K562 (cell line): ENCODE measurements around the gene ISG20L2.

Experiments
- CBFB ChIP-seq: sonication (generic); formaldehyde crosslinking; IDR thresholded peaks from 2 replicates; pipeline ENCODE4 v1.4.0; 2020; ENCODE audit warnings: mild to moderate bottlenecking, missing genetic modification reagents
- EGR1 ChIP-seq: fragments of 450-650 bp; conservative IDR thresholded peaks from 2 replicates; pipeline ENCODE4 v1.6.1; 2017; ENCODE audit warnings: mild to moderate bottlenecking
- EP300 ChIP-seq: IDR thresholded peaks from 2 replicates; pipeline ENCODE4 v1.6.1; 2012; ENCODE audit warnings: low read length, improper control_type of control experiment
- HDAC2 ChIP-seq: fragments of 450-650 bp; IDR thresholded peaks from 2 replicates; pipeline ENCODE4 v1.6.1; 2016; ENCODE audit warnings: mild to moderate bottlenecking
- JUND ChIP-seq, 2 experiments: IDR thresholded peaks; 2 replicates in 1 of 2; 3 replicates in 1 of 2; pipeline ENCODE4 v1.6.1; 2011; ENCODE audit warnings: borderline replicate concordance in 2 of 2, low read depth in 2 of 2, low read length in 2 of 2, improper control_type of control experiment in 1 of 2, missing biosample characterization in 1 of 2, missing genetic modification characterization in 1 of 2, missing genetic modification reagents in 1 of 2
- TCFL5 ChIP-seq: fragments of 250-450 bp; sonication (Bioruptor Pico); conservative IDR thresholded peaks from 2 replicates; pipeline ENCODE4 v1.6.1; 2021; ENCODE audit warnings: mild to moderate bottlenecking, moderate library complexity, matching md5 sums
- TF ChIP-seq, protein P1 (sequence below): fragments of 450-650 bp; IDR thresholded peaks from 2 replicates; pipeline ENCODE4 v1.7.1; 2018; ENCODE audit warnings: mild to moderate bottlenecking, low read depth; ENCODE audit not compliant: partially characterized antibody
- TF ChIP-seq, protein P2 (sequence below): sonication (generic); formaldehyde crosslinking; IDR thresholded peaks from 2 replicates; pipeline ENCODE4 v1.8.0; 2022; ENCODE audit warnings: missing genetic modification reagents, mild to moderate bottlenecking, borderline replicate concordance
- TF ChIP-seq, protein P3 (sequence below): sonication (generic); formaldehyde crosslinking; IDR thresholded peaks from 2 replicates; pipeline ENCODE4 v1.8.0; 2023; ENCODE audit warnings: mild to moderate bottlenecking, missing genetic modification reagents
- TF ChIP-seq, protein P4 (sequence below), 3 experiments: IDR thresholded peaks in 2 of 3; conservative IDR thresholded peaks in 1 of 3; 2 replicates each; pipeline ENCODE4 v1.5.1; 2011 to 2012; ENCODE audit warnings: low read length in 3 of 3, mild to moderate bottlenecking in 3 of 3, control low read depth in 2 of 3, improper control_type of control experiment in 1 of 3, inconsistent platforms in 1 of 3, low read depth in 1 of 3, mixed read lengths in 1 of 3, moderate library complexity in 1 of 3; ENCODE audit not compliant: insufficient read depth in 2 of 3
- TF ChIP-seq, protein P5 (sequence below): sonication (generic); formaldehyde crosslinking; IDR thresholded peaks from 2 replicates; pipeline ENCODE4 v1.4.0; 2020; ENCODE audit warnings: mild to moderate bottlenecking, missing genetic modification reagents

DNA sequence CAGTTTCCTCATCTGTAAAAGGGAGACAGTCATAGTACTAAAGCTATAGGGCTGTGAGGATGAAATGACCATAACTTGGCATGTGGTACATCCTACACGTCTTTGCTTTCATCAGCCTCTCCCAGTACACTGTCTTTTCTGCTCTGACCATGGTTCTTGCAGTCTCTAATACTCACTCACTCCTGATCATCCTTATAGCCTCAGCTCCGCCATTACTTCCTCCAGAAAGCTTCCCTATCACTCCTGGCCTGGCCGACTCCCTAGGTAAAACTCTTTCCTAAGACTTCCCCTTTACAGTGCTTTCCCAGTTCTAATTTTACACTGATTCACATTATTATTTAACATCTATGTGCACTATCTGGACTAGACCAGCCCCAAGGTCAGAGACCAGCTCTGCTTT, 17.3 kb upstream of the ISG20L2 start:
- TF ChIP-seq EGR1 (no peak), JUND (IDR thresholded peaks at IDR 0.05; ENCODE audit: borderline replicate concordance, low read depth, low read length) (no peak), JUND (tag; IDR thresholded peaks at IDR 0.05; ENCODE audit: borderline replicate concordance, low read depth, low read length) (no peak), CBFB (CRISPR knock-in tag) (no peak), HDAC2 (no peak), EP300 (no peak), TCFL5 (CRISPR knock-in tag) (no peak)
- TF ChIP-seq, protein P1, sequence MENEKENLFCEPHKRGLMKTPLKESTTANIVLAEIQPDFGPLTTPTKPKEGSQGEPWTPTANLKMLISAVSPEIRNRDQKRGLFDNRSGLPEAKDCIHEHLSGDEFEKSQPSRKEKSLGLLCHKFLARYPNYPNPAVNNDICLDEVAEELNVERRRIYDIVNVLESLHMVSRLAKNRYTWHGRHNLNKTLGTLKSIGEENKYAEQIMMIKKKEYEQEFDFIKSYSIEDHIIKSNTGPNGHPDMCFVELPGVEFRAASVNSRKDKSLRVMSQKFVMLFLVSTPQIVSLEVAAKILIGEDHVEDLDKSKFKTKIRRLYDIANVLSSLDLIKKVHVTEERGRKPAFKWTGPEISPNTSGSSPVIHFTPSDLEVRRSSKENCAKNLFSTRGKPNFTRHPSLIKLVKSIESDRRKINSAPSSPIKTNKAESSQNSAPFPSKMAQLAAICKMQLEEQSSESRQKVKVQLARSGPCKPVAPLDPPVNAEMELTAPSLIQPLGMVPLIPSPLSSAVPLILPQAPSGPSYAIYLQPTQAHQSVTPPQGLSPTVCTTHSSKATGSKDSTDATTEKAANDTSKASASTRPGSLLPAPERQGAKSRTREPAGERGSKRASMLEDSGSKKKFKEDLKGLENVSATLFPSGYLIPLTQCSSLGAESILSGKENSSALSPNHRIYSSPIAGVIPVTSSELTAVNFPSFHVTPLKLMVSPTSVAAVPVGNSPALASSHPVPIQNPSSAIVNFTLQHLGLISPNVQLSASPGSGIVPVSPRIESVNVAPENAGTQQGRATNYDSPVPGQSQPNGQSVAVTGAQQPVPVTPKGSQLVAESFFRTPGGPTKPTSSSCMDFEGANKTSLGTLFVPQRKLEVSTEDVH: no peak
- TF ChIP-seq, protein P2, sequence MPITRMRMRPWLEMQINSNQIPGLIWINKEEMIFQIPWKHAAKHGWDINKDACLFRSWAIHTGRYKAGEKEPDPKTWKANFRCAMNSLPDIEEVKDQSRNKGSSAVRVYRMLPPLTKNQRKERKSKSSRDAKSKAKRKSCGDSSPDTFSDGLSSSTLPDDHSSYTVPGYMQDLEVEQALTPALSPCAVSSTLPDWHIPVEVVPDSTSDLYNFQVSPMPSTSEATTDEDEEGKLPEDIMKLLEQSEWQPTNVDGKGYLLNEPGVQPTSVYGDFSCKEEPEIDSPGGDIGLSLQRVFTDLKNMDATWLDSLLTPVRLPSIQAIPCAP: no peak
- TF ChIP-seq, protein P3, sequence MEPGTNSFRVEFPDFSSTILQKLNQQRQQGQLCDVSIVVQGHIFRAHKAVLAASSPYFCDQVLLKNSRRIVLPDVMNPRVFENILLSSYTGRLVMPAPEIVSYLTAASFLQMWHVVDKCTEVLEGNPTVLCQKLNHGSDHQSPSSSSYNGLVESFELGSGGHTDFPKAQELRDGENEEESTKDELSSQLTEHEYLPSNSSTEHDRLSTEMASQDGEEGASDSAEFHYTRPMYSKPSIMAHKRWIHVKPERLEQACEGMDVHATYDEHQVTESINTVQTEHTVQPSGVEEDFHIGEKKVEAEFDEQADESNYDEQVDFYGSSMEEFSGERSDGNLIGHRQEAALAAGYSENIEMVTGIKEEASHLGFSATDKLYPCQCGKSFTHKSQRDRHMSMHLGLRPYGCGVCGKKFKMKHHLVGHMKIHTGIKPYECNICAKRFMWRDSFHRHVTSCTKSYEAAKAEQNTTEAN (CRISPR knock-in tag): no peak
- TF ChIP-seq, protein P4, sequence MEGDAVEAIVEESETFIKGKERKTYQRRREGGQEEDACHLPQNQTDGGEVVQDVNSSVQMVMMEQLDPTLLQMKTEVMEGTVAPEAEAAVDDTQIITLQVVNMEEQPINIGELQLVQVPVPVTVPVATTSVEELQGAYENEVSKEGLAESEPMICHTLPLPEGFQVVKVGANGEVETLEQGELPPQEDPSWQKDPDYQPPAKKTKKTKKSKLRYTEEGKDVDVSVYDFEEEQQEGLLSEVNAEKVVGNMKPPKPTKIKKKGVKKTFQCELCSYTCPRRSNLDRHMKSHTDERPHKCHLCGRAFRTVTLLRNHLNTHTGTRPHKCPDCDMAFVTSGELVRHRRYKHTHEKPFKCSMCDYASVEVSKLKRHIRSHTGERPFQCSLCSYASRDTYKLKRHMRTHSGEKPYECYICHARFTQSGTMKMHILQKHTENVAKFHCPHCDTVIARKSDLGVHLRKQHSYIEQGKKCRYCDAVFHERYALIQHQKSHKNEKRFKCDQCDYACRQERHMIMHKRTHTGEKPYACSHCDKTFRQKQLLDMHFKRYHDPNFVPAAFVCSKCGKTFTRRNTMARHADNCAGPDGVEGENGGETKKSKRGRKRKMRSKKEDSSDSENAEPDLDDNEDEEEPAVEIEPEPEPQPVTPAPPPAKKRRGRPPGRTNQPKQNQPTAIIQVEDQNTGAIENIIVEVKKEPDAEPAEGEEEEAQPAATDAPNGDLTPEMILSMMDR (IDR thresholded peaks at IDR 0.05 in 2 of 3, conservative IDR thresholded peaks at IDR 0.05 in 1 of 3; ENCODE audit: insufficient read depth in 2 of 3, low read depth in 1 of 3, low read length in 3 of 3): no peak
- TF ChIP-seq, protein P5, sequence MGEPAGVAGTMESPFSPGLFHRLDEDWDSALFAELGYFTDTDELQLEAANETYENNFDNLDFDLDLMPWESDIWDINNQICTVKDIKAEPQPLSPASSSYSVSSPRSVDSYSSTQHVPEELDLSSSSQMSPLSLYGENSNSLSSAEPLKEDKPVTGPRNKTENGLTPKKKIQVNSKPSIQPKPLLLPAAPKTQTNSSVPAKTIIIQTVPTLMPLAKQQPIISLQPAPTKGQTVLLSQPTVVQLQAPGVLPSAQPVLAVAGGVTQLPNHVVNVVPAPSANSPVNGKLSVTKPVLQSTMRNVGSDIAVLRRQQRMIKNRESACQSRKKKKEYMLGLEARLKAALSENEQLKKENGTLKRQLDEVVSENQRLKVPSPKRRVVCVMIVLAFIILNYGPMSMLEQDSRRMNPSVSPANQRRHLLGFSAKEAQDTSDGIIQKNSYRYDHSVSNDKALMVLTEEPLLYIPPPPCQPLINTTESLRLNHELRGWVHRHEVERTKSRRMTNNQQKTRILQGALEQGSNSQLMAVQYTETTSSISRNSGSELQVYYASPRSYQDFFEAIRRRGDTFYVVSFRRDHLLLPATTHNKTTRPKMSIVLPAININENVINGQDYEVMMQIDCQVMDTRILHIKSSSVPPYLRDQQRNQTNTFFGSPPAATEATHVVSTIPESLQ (CRISPR knock-in tag): no peak
